UCSD-AML1 (cell line): ENCODE results near the gene CPS1.

Experiments used
- DNase-seq: peaks from one replicate; lab custom pipeline; 2025; ENCODE audit not compliant: unreplicated experiment; lab: John Stamatoyannopoulos, UW

Gene CPS1

GRCh38 chr2:210673117-210673516 lies 116.7 kb downstream of the CPS1 start:
- no peak for DNase-seq

- no peak for DNase-seq
Measured at GRCh38 chr2:210676067-210676466, 119.7 kb downstream of the CPS1 start.

- no peak for DNase-seq
Measured at GRCh38 chr2:210681491-210681890, 125.1 kb downstream of the CPS1 start.

- DNase-seq = no peak
Measured at GRCh38 chr2:210686401-210686800, 130.0 kb downstream of the CPS1 start.

GRCh38 chr2:210687786-210688470 lies 131.5 kb downstream of the CPS1 start:
- DNase-seq = no peak

- DNase-seq = no peak
Measured at GRCh38 chr2:210707900-210708299, 151.5 kb downstream of the CPS1 start.

- no peak for DNase-seq
Measured at GRCh38 chr2:210713122-210713521, 156.7 kb downstream of the CPS1 start.

- DNase-seq = no peak
Measured at GRCh38 chr2:210715560-210716082, 159.2 kb downstream of the CPS1 start.

GRCh38 chr2:210718503-210718902 lies 162.1 kb downstream of the CPS1 start:
- no peak for DNase-seq

- DNase-seq = no peak
Measured at GRCh38 chr2:210722092-210722491, 165.7 kb downstream of the CPS1 start.

GRCh38 chr2:210727549-210727948 lies 171.2 kb downstream of the CPS1 start:
- peak; percentile 6 for DNase-seq
